Retina (tissue), 1 donor: Measurements from ENCODE around the gene PYGB.
"Not testable (repeated sequence)": the region's sequence is repeated elsewhere in the genome, so short reads cannot be mapped to it uniquely, and the experiment has no call there.

ENCODE experiments used
- DNase-seq: peaks from one replicate; pipeline ENCODE4 v3.0.0-alpha.2; 2016

PYGB gene

GRCh38 chr20:25249198-25249931, 1.5 kb downstream of the PYGB start:
- no peak for DNase-seq

GRCh38 chr20:25250508-25250907, 2.6 kb downstream of the PYGB start:
- no peak for DNase-seq

- no peak for DNase-seq
Measured at GRCh38 chr20:25251019-25251418, 3.1 kb downstream of the PYGB start.

- no peak for DNase-seq
Measured at GRCh38 chr20:25251558-25251957, 3.7 kb downstream of the PYGB start.

GRCh38 chr20:25252230-25252651, 4.4 kb downstream of the PYGB start:
- no peak for DNase-seq

GRCh38 chr20:25252686-25253421, 5.0 kb downstream of the PYGB start:
- DNase-seq, result no peak

- no peak for DNase-seq
Measured at GRCh38 chr20:25253606-25254275, 5.9 kb downstream of the PYGB start.

GRCh38 chr20:25254571-25254970, 6.7 kb downstream of the PYGB start:
- no peak for DNase-seq

- no peak for DNase-seq
Measured at GRCh38 chr20:25254986-25255680, 7.2 kb downstream of the PYGB start.

- DNase-seq, result no peak
Measured at GRCh38 chr20:25256226-25256859, 8.5 kb downstream of the PYGB start.

- no peak for DNase-seq
Measured at GRCh38 chr20:25257130-25257529, 9.2 kb downstream of the PYGB start.

GRCh38 chr20:25257756-25258475, 10.0 kb downstream of the PYGB start:
- DNase-seq, result no peak

GRCh38 chr20:25258476-25258805, 10.6 kb downstream of the PYGB start:
- no peak for DNase-seq

GRCh38 chr20:25258828-25259227, 10.9 kb downstream of the PYGB start:
- DNase-seq, result no peak

- DNase-seq, result no peak
Measured at GRCh38 chr20:25259358-25259757, 11.5 kb downstream of the PYGB start.

GRCh38 chr20:25259788-25260254, 11.9 kb downstream of the PYGB start:
- no peak for DNase-seq

GRCh38 chr20:25260770-25261437, 13.0 kb downstream of the PYGB start:
- DNase-seq, result not testable (repeated sequence)

GRCh38 chr20:25269057-25269832, 21.4 kb downstream of the PYGB start:
- no peak for DNase-seq

GRCh38 chr20:25269833-25270170, 21.9 kb downstream of the PYGB start:
- DNase-seq, result no peak

- no peak for DNase-seq
Measured at GRCh38 chr20:25270829-25271251, 23.0 kb downstream of the PYGB start.
